Amygdala (tissue), 56 donors: ENCODE data around the gene NMS.

ENCODE experiments used
- DNase-seq, 56 donors: peaks; one replicate each; lab custom pipeline; 2025; lab: John Stamatoyannopoulos, UW

The NMS gene

DNA sequence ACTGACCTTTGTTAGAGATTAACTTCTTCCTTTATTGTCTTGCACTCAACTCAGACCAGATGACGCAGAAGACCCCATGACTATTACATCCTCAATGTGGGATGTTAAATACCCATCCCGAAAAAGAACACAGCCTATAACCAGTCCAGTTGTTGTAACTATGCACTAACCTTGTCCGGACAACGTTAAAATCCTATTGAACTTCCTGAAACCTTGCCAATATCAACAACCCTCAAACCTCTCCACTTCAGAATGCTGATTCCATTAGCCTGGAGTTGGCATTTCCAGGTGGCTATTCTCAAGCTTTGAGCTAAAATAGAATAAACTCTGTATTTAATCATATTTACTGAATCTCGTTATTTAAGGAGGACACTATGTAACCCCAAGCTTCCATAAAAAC lies 13.6 kb downstream of the NMS start:
- DNase-seq: no peak

- DNase-seq: no peak
Measured at GRCh38 chr2:100484390-100484789, 14.1 kb downstream of the NMS start.

- no peak for DNase-seq
Measured at GRCh38 chr2:100485396-100485795, 15.1 kb downstream of the NMS start.

DNA sequence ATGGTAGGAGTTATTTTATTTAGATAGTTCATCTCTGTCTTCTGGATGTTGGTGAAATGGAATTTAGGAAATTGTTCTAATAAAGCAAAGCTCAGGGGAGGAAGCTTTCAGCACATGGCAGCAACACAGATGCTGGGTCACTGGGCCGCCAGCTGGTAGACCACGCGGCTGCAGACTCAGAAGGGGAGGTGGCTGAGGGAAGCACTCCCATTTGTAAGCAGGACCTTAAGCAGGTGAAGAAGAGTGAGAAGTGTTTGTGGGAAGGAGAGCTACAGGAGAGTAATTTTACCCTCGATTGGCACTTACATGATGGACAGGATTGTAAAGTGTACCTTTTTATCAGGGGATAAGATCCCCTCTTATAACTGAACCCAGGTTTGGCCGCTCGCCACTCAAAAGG lies 24.4 kb downstream of the NMS start:
- DNase-seq: no peak

DNA sequence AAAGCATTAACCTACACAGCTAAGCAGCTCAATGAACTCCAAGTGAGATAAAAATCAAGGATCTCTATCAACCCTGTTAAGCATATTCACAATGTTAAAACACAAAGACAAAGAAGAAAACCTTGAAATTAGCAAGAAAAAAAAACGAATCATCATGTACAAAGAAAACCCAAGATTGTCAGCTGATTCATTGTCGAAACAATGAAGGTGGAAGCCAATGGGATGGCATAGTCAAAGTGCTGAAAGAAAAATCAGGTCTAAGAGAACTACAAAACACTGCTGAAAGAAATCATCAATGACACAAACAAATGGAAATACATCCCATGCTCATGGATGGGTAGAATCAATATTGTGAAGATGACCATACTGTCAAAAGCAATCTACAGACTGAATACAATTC lies 32.5 kb downstream of the NMS start:
- no peak for DNase-seq

- no peak for DNase-seq
Measured at GRCh38 chr2:100504542-100504941, 34.3 kb downstream of the NMS start.

DNA sequence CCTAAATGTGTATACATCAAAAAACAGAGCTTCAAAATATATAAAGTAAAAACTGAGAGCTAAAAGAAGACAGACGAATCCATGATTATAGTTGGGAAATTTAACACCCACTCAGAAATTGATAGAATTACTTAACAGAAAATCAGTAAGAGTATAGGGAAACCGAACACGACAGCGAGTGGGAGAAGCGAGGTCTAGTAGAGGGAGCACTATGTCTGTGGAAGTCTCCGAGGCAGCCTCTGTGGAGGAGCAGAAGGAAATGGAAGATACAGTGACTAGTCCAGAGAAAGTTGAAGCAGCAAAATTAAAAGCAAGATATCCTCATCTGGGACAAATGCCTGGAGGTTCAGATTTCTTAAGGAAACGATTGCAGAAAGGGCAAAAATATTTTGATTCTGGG lies 38.8 kb downstream of the NMS start:
- no peak for DNase-seq

- DNase-seq: peak in 1 of 56 donors; percentile 3
Measured at GRCh38 chr2:100513650-100514049, 43.4 kb downstream of the NMS start.

DNA sequence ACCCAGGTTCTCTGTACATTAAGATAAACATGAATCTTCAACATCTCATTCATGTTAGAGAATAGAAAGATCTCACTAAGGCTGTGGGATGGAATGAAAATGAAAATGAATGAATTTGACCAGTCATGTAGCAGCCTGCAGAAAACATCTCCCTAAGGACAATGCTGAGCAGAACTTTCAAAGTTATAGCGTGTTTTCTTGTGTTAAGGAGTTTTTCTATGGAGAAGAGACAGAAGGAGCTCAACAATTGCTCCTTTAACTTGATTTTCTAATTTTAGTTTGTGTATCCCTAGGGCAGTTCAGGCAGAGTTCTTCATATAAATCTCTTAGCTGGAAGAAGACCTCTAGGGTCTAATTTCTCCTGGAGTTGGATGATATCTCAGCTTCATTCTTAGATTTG lies 47.3 kb downstream of the NMS start:
- DNase-seq: no peak

DNA sequence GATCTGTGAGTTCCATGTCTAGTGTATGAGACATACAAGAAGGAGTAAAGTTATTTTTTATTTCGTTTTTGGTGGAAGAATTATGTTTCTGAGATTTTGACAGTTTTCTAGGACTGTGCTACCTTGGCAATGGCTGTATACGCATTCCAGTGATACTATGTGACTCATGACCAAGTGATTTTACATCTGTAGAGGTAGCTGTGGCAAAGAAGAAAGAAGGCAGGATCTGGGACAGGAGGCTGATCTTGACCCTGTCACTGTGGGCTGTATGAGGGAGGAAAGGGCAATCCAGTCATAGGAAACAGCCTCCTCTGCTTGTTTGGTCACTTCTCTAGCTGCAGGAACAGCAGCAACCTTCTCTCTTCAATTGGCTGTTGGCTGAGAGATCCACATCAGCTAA lies 48.5 kb downstream of the NMS start:
- DNase-seq: no peak

DNA sequence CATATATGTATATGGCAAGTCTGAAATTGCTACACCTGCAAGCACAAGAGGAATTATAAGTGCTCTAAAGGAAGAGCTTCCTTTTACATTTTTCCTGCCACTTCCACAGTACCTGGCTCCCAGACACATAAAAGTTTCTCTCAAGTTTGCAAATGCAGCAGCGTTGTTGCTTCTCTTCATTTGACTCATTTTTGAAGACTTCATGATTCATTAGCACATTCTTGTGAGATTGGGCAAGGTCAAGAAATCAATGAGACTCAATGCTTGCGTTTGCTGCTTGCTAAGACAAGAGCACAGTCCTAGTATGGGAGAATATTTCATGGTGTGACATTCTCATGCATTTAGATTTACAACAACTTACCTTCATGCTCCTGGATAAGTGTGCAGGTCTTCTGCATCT lies 49.9 kb downstream of the NMS start:
- DNase-seq: no peak

- no peak for DNase-seq
Measured at GRCh38 chr2:100522430-100522829, 52.1 kb downstream of the NMS start.

DNA sequence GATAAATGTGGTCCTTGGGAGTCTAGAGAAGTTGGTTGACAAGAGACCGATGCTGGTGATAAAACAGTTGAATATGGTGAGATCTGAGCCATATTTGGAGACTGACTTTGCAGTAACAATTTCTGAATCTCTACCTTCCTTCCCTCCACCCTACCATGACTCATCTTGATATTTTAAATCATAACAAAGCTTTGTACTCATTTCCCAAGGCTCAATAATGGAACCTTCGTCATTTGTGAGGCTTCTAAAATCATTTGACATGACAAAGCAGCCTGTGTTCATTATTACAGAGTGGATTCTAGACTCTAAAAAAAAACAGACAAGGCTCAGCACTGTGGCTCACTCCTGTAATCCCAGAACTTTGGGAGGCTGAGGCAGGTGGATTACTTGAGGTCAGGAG lies 54.0 kb downstream of the NMS start:
- no peak for DNase-seq

- DNase-seq: no peak
Measured at GRCh38 chr2:100526868-100527267, 56.6 kb downstream of the NMS start.

DNA sequence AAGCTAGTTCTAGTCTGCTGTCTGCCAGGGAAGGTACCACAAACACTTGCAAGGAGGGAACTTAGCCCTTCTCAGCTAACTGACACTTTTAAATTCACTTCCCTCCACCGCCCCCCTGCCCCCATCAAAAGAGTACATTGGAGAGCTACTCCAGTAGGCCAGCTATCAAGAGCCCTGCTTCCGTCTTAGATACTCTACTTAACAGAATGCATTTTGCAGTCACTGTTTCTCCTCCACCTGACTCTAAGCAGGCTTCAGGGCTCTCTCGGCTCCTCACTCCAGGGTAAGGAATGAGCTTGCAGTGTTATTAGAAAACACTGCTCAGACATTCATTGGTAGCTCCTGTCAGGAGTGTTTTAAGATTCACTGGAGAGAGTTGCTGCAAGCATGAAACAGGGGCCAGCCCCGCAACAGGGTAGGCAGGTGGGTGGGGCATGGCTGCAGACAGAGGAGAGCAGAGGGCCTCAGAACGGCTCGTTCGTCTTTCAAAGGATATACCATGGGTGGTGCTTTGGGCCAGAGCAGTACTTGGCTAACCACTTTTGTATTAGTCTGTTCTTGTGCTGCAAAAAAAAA lies 57.2 kb downstream of the NMS start:
- DNase-seq: no peak

DNA sequence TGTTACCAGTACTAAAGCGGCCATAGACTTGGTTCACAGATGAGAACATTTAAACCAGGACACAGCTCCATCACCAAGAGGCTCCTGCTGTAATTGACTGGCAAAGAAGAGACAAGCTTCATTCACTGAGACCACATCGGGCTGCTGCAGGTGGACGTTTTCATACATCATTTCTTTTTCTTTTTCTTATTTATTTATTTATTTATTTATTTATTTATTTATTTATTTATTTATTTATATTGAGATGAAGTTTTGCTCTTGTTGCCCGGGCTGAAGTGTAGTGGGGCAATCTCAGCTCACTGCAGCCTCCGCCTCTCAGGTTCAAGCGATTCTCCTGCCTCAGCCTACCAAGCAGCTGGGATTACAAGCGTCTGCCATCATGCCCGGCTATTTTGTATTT lies 58.9 kb downstream of the NMS start:
- DNase-seq: no peak

DNA sequence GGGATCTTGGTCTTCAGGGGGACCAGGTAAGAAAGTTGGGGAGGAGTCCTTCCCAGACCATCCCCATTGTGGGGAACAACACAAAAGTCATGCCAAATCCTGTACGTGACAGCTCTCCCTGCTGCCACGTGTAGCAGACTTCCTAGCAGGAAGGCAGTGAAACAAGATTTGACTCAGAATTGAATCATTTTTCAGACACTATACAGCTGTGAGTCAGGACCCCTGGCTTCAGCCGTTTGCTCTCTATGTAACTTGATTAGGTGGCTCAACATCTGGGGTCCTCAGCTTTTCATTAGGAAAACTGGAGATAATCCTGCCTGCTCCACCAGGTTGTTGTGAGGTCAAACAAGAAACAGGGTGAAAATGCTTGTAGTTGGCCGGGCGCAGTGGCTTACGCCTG lies 59.6 kb downstream of the NMS start:
- no peak for DNase-seq
